ENCODE measurements around the gene RGS6.

Gene RGS6

DNA sequence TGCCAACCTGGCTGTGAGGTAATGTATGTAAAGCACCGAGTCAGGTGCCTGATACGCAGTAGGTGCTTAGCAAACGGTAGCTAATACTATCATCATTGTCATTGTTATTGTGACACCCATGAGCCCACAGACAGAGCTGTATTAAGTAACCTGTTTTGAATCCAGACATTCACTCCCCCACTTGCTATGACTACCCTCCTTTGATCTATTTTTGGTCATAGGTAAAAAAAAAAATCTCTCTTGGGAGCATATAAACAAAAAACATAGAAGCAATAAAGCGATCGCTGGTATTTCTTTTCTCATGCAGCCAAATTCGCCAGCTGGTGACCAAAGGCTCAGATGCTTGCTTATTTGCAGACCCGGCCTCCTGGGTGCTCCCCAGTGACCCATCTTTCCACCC, 631.4 kb downstream of the RGS6 start:
- no peak for DNase-seq

DNA sequence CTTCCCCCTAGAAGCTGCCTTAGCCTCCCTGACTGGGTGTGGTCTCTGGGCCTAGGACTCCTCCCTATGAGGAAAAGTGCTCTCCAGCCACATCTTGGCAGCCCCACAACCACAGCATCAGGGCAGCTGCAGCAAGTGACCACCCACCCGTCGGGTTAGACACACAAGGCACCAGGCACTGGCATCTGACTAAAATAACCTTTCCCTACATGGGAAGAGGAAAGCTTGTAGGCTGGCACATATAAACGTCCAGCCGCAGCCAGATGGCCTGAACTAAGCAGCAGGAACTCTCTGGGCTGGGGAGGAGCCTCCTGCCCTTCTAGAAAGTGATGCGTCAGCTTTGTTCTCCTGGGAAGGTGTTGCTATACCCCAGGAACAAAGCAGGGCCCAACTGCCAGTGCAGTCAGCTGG, 632.9 kb downstream of the RGS6 start:
- DNase-seq = no peak

DNA sequence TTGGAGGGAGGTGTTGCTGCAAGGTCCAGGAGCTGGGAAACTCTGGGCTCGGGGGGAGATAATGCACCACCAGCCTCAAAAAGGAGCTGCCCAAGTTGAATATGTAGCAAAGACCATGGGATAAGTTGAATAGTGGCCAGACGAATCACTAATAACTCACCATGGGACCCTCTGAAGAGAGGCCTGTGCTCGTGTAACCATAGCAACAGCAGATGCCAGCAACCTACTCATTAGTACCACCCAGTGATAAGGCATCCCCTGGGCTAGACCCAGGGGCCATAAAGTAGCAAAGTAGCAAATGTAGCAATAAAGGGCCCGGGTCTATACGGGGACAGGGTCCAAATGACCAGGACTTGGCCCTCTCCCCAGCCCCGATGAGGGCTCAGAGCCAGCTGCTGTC, 633.7 kb downstream of the RGS6 start:
- DNase-seq = no peak

DNA sequence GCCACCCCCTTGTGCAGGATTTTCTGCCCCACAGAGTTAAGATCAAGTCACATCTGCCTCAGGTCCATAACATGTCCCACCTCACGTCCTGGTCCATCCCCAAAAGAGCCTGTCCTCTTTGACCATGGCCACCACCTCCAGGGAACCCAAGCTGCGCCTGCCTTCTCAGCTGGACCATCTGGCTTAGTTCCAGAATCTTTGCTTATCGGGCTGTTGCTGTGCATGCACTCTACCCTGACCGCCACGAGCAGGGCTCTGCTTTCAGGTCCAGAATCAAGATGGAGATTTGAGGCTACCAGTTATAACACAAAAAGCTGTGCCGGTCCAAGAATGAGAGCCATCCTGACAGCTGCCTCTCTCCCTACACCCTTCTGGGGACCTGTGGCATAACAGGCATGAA, 635.0 kb downstream of the RGS6 start:
- no peak for DNase-seq

DNA sequence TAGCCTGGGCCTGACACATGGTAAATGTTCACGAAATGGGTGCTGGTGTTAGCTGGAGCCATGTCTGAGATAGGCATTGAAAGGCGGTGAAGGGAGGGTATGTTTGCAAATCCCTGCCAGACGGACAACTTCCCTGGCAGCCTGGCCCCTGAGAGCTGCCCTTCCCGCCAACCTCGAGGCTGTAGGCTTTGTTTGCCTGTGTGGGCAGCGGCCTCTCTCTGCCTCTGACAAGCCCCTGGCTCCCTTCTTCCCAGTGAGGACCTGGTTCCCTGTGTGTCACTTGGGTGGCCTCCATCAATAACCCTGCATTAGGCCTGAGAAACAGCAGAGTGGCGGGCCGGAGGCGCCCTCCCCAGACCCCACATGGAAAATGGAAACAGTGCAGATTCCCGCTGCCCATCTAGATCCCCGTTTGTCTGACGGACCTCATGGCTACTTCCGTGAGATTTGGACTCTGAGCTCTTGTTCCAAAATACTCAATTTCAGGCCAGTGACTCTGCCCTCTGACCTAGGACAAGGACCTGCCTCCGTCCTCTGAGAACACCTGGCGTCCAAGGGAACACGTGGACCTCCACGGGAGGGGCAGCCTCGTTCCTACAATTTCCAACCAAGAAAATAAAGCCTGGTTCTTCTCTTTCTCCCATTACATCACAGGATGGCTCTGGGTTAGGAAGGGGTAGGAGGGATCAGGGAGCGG, 636.2 kb downstream of the RGS6 start:
- no peak for DNase-seq

DNA sequence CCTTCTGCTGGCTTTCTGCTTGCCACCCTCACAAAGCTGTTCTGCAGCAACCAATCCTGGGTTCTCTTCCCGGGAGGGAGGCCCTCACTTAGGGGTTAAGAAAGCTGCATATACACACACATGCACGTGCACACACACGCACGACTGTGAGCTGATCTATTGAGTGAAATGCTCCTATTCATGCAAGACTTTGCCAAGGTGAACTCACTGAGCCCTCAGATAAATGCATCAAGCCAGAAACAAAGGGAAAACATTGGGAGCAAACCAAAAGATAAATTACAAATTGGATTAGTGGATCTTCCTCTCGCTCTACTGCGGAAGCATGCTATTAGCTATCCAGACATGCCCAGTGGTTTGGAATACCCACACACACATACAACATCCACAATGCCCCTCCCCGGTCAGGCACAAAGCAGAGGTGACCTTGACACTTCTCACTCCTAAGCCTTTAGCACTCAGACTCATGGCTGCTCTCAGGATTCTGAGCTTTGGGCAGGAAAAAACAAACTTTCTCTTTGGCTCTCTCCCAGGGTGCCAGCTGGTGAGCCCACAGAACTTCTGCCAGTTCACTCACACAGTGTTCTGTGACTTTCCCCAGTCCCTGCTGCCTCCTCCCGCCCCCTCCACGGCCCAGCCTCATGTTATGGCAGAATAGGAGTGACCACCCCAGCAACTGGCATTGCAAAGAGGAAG, 641.6 kb downstream of the RGS6 start:
- DNase-seq = no peak

DNA sequence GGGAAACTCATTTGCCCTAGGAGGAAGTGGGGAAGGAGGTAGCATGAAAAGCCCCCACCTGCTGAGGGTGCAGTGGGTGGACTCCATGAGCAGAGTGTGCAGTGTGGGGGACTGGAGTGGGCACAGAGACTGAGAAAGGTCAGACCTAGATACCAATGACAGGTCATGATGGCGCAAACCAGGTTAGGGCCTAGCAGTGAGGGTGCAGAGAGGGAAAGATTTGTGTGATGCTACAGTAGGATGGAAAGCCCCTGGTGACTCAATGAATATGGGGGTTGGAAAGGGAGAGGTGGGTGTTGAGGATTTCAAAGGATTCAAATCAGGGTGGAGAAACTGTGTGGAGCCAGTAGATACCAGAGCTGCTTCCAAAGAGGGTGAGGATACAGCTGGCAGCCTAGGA, 642.5 kb downstream of the RGS6 start:
- no peak for DNase-seq

DNA sequence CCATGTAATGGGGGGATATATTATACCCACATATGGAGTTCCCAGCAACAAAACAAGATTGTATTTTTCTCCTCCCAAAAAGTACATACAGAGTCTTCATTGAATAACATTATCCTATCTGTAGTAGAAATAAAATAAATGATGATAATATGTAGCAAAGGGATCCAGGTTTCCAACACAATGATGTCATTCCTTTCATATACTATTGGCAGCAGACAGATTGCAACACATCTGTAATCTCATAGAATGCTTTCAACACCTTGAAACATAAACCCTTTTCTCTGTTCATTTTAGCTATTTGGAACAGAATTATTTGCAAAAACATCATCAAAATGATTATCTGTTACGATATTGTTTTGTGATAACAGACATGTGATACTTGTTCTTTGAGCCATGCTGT, 644.0 kb downstream of the RGS6 start:
- no peak for DNase-seq

DNA sequence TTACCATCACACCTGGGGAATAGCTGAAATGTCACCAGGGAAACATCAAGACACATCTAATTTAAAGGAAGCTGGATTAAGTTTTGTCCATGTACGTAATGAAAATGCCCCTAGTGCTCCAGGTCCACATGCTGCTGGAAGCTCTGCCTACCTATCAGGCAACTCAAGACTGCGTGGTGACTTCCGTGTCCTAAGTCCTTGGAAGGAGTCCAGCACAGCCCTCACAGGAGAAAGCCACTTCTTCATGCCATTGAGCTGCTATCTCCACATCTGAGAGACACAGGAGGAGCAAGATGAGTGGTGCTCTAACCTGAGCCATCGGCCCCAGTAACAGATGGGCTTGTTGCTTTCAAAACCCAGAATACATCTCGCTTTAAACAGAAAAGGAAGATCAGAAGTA, 645.3 kb downstream of the RGS6 start:
- DNase-seq = no peak

DNA sequence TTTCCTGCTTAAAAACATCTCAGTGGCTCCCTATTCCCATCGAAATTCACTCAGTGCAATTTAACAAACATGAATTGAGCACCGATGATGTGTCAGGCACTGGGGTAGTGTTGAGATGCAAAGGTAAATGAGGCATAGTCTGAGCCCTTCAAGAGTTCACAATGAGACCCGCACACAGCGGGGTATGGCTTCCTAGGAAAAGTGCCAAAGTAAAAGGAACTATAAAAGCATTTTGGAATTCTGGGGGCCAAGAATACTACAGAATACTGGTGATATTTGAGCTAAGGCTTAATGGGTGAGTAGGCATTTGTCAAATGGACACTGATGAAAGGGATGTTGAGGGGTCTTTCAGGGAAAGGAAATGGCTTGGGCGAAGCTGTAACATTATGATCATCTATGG, 646.3 kb downstream of the RGS6 start:
- DNase-seq = no peak

DNA sequence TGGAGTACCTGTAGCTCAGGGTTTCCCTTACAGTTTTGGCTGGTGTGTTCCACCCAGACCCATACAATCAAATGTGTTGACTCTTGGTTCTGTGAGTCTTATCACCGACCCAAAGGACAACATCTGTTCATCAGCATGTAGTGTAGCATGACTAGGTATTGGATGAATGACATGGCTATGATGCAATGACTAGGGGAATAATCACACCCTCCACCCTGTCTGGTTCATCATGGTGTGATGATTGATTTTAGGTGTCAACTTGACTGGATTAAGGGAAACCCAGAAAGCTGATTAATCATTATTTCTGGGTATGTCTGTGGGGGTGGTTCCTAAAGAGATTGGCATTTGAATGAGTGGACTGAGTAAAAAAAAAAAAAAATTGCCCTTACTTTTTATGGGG, 650.4 kb downstream of the RGS6 start:
- no peak for DNase-seq

DNA sequence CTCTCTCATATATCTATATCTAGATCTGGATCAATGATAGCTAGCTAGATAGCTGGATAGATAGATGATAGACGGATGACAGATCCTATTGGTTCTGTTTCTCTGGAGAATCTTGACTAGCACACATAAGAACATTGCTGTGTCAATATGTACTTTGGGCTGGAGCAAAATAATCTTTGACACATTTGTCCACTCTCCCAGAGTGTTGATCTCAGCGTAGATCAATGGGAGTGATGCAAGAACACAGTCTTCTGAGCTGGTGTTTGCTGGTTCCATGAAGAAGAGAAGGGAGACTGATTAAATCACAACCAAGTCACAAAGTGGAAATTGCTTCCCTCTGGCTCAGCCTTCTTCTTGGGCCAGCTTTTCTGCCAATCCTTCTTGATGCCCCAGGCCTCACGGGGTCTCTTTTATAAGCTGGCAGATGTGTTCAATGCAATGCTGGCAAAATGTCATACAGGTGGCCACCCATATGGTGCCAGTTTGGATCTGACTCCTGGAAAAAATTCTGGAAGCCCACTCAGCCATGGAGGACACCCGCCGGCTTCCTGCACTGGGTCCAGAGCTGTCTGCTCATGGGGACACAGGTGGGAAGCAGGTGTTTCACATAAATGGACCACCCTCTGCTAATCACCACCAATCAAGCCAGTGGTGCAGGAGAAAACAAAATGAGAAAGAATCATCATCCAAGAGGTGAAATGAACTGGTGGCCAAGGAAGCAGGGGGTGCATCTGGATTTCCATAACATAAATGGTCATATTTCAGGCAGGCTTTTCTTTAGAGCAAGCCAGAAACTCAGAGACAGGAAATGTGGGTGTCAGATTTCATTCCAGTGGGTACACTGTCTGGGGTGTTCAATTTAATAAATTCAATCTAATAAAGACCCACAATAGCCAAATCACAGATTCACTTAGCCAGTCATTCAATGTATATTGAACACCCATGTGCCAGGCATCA, 651.4 kb downstream of the RGS6 start:
- no peak for DNase-seq

DNA sequence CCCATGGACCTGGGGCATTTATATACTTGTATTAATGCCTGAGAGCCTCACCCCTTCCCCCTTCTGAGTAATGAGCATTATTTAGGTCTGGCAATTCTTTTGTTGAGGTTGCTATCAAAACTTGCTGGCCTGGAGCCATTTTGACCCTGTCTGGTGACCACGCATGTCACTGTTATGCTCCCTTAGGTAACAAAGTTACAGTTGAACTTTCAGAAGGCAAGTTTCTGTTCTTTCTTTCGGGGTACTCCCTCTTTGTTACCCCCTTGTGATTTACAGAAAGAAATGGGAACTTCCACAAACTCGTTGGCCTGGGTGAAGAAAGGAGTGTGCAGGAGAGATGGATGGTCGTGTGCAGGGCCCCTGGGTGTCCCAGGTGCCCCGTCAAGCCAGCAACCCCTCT, 656.3 kb downstream of the RGS6 start:
- DNase-seq = no peak

DNA sequence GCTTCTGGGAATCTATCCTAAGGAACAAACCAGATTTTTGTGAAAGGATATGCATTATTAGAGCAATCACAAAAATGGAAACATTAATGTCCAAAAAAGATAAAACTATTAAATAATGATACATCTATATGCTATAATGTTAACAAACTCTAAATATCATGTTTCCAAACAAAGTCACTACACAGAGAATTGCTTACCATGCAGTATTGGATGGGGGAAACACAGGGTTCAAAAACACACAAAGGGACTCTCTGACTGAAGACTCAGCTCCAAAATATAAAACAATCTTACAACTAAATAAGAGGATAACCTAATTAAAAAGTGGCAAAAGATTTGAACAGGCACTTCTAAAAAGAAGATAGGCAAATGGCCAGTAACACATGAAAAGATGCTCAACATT, 657.4 kb downstream of the RGS6 start:
- no peak for DNase-seq

DNA sequence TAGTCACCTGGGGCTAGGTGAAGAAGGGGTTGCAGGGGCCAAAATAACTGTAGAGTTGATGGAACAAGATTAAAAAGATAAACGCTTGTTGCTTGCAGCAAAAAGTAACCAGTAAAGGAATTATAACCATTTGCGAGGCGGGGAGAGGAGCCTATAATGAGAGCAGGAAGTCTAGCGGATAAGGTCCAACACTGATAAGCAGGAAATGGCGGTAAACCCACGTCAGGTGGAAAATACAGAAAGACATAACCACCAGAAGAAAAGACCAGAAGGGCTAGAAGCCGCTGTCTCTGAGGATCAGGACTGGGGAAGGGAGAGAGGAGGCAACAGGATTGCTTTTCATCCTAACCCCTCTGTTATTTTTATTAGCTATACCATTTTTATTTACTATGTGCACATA, 658.3 kb downstream of the RGS6 start:
- DNase-seq = no peak

DNA sequence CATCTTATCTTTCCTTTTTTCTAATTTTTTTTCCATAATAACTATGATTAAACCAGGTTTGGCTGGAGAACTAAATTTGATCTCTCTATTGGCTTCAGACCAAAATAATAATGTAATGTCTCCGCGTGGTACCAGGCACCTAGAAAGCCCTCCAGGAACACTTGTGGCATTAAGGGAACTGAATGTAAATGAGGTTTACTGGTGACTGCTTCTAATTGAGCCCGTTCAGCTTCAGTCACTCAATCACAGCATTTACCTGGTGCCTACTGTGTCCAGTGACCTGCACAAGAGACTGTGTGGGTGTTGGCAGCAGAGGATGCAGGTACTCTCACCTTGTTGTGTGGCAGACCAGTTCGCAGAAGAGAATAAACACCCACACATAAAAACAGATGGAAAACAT, 659.2 kb downstream of the RGS6 start:
- no peak for DNase-seq

DNA sequence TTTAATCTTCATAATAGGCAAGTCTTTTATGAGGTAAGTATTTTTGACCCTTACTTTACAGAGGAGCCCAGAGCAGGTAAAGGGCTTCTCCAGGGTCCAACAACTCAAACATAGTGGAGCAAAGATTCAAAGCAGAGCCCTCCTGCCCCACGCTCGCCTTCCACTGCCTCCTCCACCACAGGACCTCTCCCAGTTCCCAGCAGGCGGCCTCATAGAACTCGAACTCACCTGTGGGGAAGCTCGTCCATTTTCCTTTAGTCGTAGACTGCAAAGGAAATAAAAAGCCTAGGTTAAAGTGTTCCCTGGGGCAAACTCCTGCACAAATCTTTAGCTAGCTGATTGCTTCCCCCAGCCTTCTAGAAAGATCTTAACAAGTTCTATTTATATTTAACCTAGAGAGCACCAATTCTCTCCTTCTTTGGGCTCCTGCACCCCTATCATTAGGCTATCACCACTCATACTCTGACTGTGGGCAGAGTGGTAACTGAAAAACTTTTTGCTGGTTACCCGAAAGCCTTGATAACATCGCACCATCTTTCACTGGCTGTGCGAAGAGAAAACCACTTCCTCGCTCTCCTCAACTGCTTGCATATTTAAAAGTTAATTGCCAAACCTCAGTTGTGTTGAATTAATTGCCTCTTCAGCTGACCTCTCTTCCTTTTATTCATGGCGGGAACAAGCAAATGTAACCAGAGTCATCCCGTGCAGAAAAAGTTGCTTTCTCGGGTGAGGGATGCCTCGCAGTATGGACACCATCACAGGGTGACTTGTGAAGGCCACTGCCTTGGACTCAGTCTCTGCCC, 662.1 kb downstream of the RGS6 start:
- no peak for DNase-seq

DNA sequence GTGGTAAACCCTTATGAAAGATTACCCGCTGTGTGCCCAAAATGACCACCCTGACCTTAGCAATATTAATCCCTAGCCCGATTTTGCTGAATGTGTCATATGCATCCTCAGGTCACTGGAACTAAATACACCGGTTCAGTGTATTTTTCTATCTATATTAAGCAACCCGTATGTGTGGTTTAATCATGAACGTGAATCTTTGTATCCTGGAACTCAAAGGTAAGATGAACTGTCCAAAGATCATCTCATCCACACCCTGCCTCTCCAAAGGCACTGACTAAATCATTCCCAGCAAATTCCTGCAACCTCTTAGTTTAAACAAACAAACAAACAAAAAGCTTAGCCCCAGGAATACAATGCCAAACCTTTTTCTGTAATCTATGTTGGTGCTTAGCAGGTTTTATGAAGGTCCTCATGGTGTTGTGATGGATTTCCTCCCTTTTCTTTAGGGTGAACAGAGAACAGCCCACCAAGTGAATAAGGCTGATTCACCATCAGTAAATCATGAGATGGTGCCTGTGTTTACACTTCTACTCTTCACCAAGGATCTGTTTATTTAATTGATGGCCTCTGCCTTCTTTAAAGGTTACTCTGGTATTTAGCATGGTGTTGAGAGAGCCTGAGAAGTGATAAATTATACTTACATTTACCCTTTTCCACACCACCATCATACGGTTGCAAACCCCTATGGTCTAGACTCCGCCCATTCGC, 663.1 kb downstream of the RGS6 start:
- no peak for DNase-seq

DNA sequence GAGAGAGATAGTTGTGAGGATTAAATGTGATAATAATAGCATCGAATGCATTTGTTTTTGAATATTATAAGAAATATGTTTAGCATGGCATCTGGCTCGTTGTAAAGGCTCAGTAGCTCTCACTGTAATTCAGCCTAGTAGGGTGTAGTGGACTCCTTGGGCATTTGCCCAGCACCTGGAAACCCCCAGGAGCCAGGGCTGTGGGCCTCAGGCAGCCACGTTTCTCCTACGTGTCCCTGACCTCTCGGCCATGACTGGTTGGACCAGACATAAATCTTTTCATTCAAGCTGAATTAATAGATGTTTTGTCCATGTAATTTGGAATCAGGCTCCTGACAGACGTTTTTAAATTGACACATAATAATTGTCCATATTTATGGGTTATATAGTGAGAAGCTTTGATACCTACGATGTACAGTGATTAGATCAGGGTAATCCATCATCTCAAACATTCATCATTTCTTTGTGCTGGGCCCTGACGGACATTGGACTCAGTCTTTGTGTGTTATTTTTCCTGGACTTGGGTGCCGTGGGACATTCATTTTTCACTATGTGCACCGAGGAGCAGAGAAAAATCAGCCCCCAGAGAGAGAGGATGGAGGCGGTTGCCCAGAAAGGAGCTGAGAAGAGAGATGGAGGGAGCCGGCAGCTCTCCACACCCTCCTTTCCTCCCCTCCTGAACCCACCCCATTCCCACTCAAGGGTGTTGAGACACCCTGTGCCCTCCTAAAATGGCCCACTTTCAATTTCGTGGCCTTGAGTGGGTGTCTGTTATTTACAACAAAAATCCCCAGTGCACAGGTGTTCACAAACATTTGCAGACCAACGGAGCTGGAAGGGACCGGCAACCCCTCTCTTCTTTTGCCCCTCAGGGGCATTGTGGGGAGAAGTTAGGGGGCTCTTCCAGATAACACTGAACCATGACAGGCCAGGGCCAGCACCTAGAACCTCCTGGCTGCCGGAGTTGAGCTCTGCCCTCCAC, 665.3 kb downstream of the RGS6 start:
- DNase-seq = no peak

DNA sequence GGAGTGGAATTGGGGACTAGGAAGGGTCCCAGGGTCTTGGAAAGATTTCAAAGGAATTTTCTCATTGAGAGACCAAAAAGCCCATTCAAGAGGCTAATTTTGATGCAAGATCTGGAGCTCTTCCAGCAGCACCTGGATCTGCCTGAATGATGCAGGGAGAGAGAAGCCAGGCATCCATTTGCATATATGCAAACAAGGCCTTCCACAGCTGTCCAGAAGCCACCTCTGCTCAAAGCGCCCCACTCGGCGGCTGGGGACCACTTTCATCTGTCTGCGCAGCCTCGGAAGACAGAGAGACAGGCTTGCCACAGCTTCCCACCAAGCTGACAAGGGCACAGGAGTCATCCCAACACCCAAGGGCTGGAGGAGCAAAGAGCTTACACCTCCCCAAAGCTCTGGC, 666.1 kb downstream of the RGS6 start:
- no peak for DNase-seq
